Spleen (tissue), 7 donors: Measurements from ENCODE around the gene ATP9A.

ENCODE experiments used
- POLR2A ChIP-seq, 3 donors: fragments of 450-650 bp; IDR thresholded peaks; one replicate each; pipeline ENCODE4 v1.5.1; 2017; ENCODE audit warnings: antibody characterized with exemption in 3 of 3, mild to moderate bottlenecking in 1 of 3
- TF ChIP-seq, protein P1 (sequence below), 11 experiments: fragments of 200-600 bp in 7 of 11; fragments of 450-650 bp in 4 of 11; sonication (generic) in 4 of 11; IDR thresholded peaks in 8 of 11; conservative IDR thresholded peaks in 3 of 11; 1 replicate in 7 of 11; 2 replicates in 4 of 11; pipeline versions ENCODE4 v1.4.0 to v1.8.0; 2016 to 2021; ENCODE audit warnings: antibody characterized with exemption in 11 of 11, inconsistent platforms in 4 of 11, mild to moderate bottlenecking in 1 of 11
- donor health status: DM: no; HTN: no; CAD: no; lungs with moderate emphysema.
- donor health status: DM: no; HTN: no; CAD: no.
- donor health status: DM: no; HTN: no; CAD: no.

DNA sequence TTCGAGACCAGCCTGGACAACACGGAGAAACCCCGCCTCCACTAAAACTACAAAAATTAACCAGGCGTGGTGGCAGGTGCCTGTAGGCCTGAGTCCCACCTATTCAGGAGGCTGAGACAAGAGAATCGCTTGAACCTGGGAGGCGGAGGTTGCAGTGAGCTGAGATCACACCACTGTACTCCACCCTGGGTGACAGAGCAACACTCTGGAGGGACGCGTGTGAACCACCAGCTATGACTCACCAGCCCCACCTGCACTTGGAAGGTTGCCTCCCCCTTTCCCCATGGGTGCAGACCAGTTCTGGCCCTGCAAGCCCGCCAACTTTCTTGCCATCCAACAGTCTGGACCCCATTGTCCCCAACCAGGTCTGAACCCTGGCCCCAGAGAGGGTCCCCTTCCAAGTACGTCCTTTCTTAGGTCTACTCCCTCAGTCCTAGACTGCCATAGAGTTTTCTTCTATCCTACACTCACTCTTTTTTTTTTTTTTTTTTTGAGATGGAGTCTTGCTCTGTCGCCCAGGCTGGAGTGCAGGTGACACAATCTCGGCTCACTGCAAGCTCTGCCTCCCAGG lies 29.2 kb downstream of the ATP9A start:
- TF ChIP-seq, protein P1, sequence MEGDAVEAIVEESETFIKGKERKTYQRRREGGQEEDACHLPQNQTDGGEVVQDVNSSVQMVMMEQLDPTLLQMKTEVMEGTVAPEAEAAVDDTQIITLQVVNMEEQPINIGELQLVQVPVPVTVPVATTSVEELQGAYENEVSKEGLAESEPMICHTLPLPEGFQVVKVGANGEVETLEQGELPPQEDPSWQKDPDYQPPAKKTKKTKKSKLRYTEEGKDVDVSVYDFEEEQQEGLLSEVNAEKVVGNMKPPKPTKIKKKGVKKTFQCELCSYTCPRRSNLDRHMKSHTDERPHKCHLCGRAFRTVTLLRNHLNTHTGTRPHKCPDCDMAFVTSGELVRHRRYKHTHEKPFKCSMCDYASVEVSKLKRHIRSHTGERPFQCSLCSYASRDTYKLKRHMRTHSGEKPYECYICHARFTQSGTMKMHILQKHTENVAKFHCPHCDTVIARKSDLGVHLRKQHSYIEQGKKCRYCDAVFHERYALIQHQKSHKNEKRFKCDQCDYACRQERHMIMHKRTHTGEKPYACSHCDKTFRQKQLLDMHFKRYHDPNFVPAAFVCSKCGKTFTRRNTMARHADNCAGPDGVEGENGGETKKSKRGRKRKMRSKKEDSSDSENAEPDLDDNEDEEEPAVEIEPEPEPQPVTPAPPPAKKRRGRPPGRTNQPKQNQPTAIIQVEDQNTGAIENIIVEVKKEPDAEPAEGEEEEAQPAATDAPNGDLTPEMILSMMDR (IDR thresholded peaks at IDR 0.05 in 8 of 11, conservative IDR thresholded peaks at IDR 0.05 in 3 of 11), result no peak
- TF ChIP-seq POLR2A (IDR thresholded peaks at IDR 0.05), result no peak
